MM.1S (cell line): ENCODE measurements around the gene TRPV5.

Experiments
- DNase-seq: peaks from one replicate; pipeline ENCODE4 v3.0.0-alpha.2; 2015
- H2AFZ ChIP-seq: fragments of 300-600 bp; sonication (generic); 2 replicates; pipeline ENCODE4 v1.6.0; 2016; ENCODE audit warnings: antibody characterized with exemption, low read length
- H3F3A ChIP-seq: fragments of 300-600 bp; sonication (generic); 2 replicates; pipeline ENCODE4 v1.6.1; 2016; ENCODE audit warnings: mild to moderate bottlenecking, antibody characterized with exemption, low read length, moderate library complexity, mixed read lengths; ENCODE audit not compliant: insufficient read depth
- H3K27ac ChIP-seq: fragments of 300-600 bp; sonication (generic); 2 replicates; pipeline ENCODE4 v1.5.1; 2016; ENCODE audit warnings: mild to moderate bottlenecking, low read length
- H3K27me3 ChIP-seq: fragments of 300-600 bp; sonication (generic); replicated peaks from 2 replicates; pipeline ENCODE4 v1.6.0; 2016; ENCODE audit warnings: low read length; ENCODE audit not compliant: insufficient read depth
- H3K36me3 ChIP-seq: fragments of 300-600 bp; sonication (generic); replicated peaks from 2 replicates; pipeline ENCODE4 v1.6.1; 2016; ENCODE audit warnings: mild to moderate bottlenecking, low read length, mixed read lengths; ENCODE audit not compliant: insufficient read depth
- H3K4me1 ChIP-seq: fragments of 300-600 bp; sonication (generic); 2 replicates; pipeline ENCODE4 v1.6.1; 2016; ENCODE audit warnings: low read length, mixed read lengths
- H3K4me2 ChIP-seq: fragments of 300-600 bp; sonication (generic); 2 replicates; pipeline ENCODE4 v1.6.0; 2016; ENCODE audit warnings: low read depth, low read length
- H3K4me3 ChIP-seq: fragments of 300-600 bp; sonication (generic); 2 replicates; pipeline ENCODE4 v1.5.1; 2016; ENCODE audit warnings: low read length, mixed read lengths
- H3K79me2 ChIP-seq: fragments of 300-600 bp; sonication (generic); 2 replicates; pipeline ENCODE4 v1.6.1; 2016; ENCODE audit warnings: mixed run types, low read length, mixed read lengths
- H3K9ac ChIP-seq: fragments of 300-600 bp; sonication (generic); 2 replicates; pipeline ENCODE4 v1.6.1; 2016; ENCODE audit warnings: low read length, mixed read lengths
- H3K9me2 ChIP-seq: fragments of 300-600 bp; sonication (generic); replicated peaks from 2 replicates; pipeline ENCODE4 v1.6.1; 2016; ENCODE audit warnings: mild to moderate bottlenecking, low read length, mixed read lengths; ENCODE audit not compliant: insufficient read depth
- H3K9me3 ChIP-seq: fragments of 300-600 bp; sonication (generic); replicated peaks from 2 replicates; pipeline ENCODE4 v1.6.1; 2016; ENCODE audit warnings: mild to moderate bottlenecking, low read length, mixed read lengths; ENCODE audit not compliant: insufficient read depth
- H4K20me1 ChIP-seq: fragments of 300-600 bp; sonication (generic); 2 replicates; pipeline ENCODE4 v1.6.1; 2016; ENCODE audit warnings: mild to moderate bottlenecking, low read length, moderate library complexity, mixed read lengths; ENCODE audit not compliant: insufficient read depth
- CTCF ChIP-seq: fragments of 300-600 bp; sonication (generic); IDR thresholded peaks from 2 replicates; pipeline ENCODE4 v1.5.1; 2016; ENCODE audit warnings: antibody characterized with exemption, low read length, mixed read lengths
- EZH2 ChIP-seq: fragments of 300-600 bp; sonication (generic); optimal IDR thresholded peaks from 2 replicates; pipeline ENCODE3; 2017; ENCODE audit warnings: low read depth, mild to moderate bottlenecking, antibody characterized with exemption, low read length, mixed read lengths
- EZH2phosphoT487 ChIP-seq: fragments of 300-600 bp; sonication (generic); IDR thresholded peaks from 2 replicates; pipeline ENCODE4 v1.6.1; 2018; ENCODE audit warnings: antibody characterized with exemption, low read length

TRPV5 gene

DNA sequence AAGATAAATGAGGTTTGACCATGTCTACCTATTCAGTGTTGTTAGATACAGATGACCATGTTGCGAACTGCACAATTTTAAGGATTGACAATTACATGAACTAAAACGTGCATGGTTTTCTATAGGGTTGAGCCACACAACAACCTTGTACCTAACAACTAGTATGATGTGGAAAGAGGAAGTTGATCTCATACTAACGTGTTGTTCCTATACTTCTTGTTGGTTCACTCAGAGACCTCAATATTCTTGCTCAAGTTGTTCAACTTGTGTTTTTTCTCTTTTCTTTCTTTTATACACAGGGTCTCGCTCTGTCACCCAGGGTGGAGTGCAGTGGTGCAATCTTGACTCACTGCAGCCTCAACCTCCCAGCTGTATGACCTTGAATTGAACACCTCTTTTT, 34.7 kb upstream of the TRPV5 start:
- H3K4me3 ChIP-seq = no peak overlapping the region
- no peaks in the 10 kb centered on the region for H3K9me3 ChIP-seq
- DNase-seq = no peak
- no peak overlapping the region for H3K4me2 ChIP-seq
- H2AFZ ChIP-seq = no peak overlapping the region
- H3K27ac ChIP-seq = no peak overlapping the region
- no peak for TF ChIP-seq EZH2phosphoT487
- no peak for TF ChIP-seq EZH2
- no peak for TF ChIP-seq CTCF
- no peaks in the 10 kb centered on the region for H3K36me3 ChIP-seq
- no peaks in the 10 kb centered on the region for H3K9me2 ChIP-seq
- H3K9ac ChIP-seq = no peak overlapping the region
- no peaks in the 10 kb centered on the region for H3K4me1 ChIP-seq
- H4K20me1 ChIP-seq = no peaks in the 10 kb centered on the region
- no peaks in the 10 kb centered on the region for H3K27me3 ChIP-seq
- H3F3A ChIP-seq = no peaks in the 10 kb centered on the region
- H3K79me2 ChIP-seq = no peaks in the 10 kb centered on the region

DNA sequence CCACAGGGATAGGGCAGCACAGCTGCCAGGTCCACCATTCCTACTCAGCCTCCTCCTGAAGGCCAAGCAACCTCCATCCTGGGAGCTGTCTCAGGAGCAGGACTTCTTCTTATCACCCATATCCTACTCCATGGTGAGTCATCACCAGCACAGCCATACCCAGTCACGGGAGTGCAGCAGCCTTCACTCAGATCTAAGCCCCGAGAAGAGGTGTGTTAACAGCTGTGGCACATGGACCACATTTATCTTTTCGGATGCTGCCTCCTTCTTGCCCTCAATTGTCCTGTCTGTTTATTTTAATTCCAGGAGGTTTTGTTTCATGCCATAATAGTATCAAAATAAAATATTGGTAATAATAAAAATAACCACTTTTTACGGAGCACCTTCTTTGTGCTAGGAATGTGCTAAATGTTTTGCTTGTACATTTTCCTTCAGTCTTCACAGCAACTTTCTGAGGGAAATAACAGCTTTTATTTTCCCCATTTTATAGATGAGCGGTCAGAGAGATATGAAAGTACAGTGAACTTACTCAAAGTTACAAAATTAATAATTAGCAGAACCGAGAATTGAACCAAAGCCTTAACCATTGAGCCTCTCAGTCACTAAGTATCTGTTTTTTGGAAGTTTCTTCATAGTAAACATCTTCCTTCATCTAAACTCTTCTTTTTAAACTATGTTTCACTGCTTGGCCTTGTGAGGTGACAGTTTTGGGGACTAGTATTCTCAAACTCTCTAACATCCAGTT, 31.1 kb upstream of the TRPV5 start:
- TF ChIP-seq EZH2 (no peak), EZH2phosphoT487 (no peak), CTCF (no peak)
- Histone ChIP-seq H3K27ac (no peak overlapping the region), H3K4me2 (no peak overlapping the region), H3K9me2 (no peaks in the 10 kb centered on the region), H2AFZ (no peak overlapping the region), H3K36me3 (no peaks in the 10 kb centered on the region), H3K9ac (no peak overlapping the region), H3K4me3 (no peak overlapping the region), H4K20me1 (no peaks in the 10 kb centered on the region), H3K79me2 (no peaks in the 10 kb centered on the region), H3K27me3 (no peaks in the 10 kb centered on the region), H3K9me3 (no peaks in the 10 kb centered on the region), H3K4me1 (no peaks in the 10 kb centered on the region), H3F3A (no peaks in the 10 kb centered on the region)
- DNase-seq = no peak

DNA sequence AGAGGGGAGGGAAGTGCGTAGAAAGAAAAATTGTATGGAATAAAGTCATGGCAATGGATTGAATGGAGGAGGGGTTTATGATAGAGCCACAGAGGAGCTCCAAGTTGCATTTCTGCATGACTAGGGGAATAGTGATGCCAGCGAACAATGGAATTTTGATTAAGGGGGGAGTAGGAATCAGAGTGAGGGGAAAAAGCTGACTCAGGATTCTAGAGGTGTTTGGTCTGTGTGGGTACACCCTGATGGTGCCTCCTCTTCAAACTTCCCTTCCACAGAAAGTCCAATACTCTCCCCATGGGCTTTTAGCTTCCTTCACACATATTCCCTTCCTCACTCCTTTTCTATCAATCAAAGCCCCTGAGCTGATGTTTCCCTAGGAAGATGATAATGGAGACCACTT, 30.4 kb upstream of the TRPV5 start:
- H4K20me1 ChIP-seq = no peaks in the 10 kb centered on the region
- H3K79me2 ChIP-seq = no peaks in the 10 kb centered on the region
- DNase-seq = no peak
- H3K27ac ChIP-seq = no peak overlapping the region
- H3K4me1 ChIP-seq = no peaks in the 10 kb centered on the region
- H3K9me2 ChIP-seq = no peaks in the 10 kb centered on the region
- TF ChIP-seq CTCF (no peak), EZH2 (no peak), EZH2phosphoT487 (no peak)
- H3K9ac ChIP-seq = no peak overlapping the region
- no peak overlapping the region for H3K4me3 ChIP-seq
- H3K27me3 ChIP-seq = no peaks in the 10 kb centered on the region
- H3K4me2 ChIP-seq = no peak overlapping the region
- no peaks in the 10 kb centered on the region for H3K9me3 ChIP-seq
- H3K36me3 ChIP-seq = no peaks in the 10 kb centered on the region
- H3F3A ChIP-seq = no peaks in the 10 kb centered on the region
- no peak overlapping the region for H2AFZ ChIP-seq
